ENCODE results near the gene CYP2U1. TPM values are rescaled to one million over a fixed set of nuclear protein-coding genes. Genes with fewer than 3 reads are reported as not detected.

CYP2U1 gene
- polyA plus RNA-seq, 1 of the 3 experiments (the other 2 are of a cell fraction): 2.0 TPM

GRCh38 chr4:107894138-107894603 is 37.2 kb upstream of the CYP2U1 start:
- 16% methylated on average over 6 of the region's 6 CpGs for WGBS (ENCODE audit: low lambda C conversion rate)
- H3K27me3 ChIP-seq (ENCODE audit: insufficient read depth): no peaks in the 10 kb centered on the region; the same call in 1 of the 2 replicates
- H3K27ac ChIP-seq (ENCODE audit: low read depth in 2 of 2, low read length in 1 of 2): no peak overlapping the region
- H3K4me2 ChIP-seq: no peak overlapping the region
- peaks cover 6% of the 10 kb centered on the region; the same call in 1 of the 2 replicates for H3K9me3 ChIP-seq
- no peaks in the 10 kb centered on the region for H3K9me2 ChIP-seq
- TF ChIP-seq NFIC (IDR thresholded peaks at IDR 0.05; ENCODE audit: borderline replicate concordance): no peak
- no peak for TF ChIP-seq MEF2A (IDR thresholded peaks at IDR 0.05; ENCODE audit: borderline replicate concordance, low read depth)
- no peak for TF ChIP-seq RCOR1 (IDR thresholded peaks at IDR 0.05; ENCODE audit: low read length)
- no peak for TF ChIP-seq USF1 (IDR thresholded peaks at IDR 0.05; ENCODE audit: borderline replicate concordance, low read depth)
- no peak for TF ChIP-seq SIN3A (IDR thresholded peaks at IDR 0.05; ENCODE audit: borderline replicate concordance, low read depth, low read length)
- TF ChIP-seq, protein P1, sequence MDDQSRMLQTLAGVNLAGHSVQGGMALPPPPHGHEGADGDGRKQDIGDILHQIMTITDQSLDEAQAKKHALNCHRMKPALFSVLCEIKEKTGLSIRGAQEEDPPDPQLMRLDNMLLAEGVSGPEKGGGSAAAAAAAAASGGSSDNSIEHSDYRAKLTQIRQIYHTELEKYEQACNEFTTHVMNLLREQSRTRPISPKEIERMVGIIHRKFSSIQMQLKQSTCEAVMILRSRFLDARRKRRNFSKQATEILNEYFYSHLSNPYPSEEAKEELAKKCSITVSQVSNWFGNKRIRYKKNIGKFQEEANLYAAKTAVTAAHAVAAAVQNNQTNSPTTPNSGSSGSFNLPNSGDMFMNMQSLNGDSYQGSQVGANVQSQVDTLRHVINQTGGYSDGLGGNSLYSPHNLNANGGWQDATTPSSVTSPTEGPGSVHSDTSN (IDR thresholded peaks at IDR 0.05): no peak
- no peak for TF ChIP-seq NRF1 (IDR thresholded peaks at IDR 0.05; ENCODE audit: low read depth, low read length)
- TF ChIP-seq GABPA (IDR thresholded peaks at IDR 0.05; ENCODE audit: low read depth): no peak
- no peak for TF ChIP-seq RXRA (IDR thresholded peaks at IDR 0.05; ENCODE audit: borderline replicate concordance, low read depth)
- TF ChIP-seq, protein P2, sequence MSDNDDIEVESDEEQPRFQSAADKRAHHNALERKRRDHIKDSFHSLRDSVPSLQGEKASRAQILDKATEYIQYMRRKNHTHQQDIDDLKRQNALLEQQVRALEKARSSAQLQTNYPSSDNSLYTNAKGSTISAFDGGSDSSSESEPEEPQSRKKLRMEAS (IDR thresholded peaks at IDR 0.05; ENCODE audit: low read depth): no peak
- no peak for TF ChIP-seq GATA2 (CRISPR knock-in tag; IDR thresholded peaks at IDR 0.05)
- TF ChIP-seq YY1 (IDR thresholded peaks at IDR 0.05; ENCODE audit: low read depth): no peak
- no peaks in the 10 kb centered on the region for H3K36me3 ChIP-seq (replicated peaks in 1 of 2; ENCODE audit: control insufficient read depth in 1 of 2, insufficient read depth in 2 of 2, low read length in 1 of 2)
- POLR2A ChIA-PET: no interaction called here
- no peaks in the 10 kb centered on the region for H4K20me1 ChIP-seq (ENCODE audit: insufficient read depth)
- H3K79me2 ChIP-seq (ENCODE audit: insufficient read depth): no peaks in the 10 kb centered on the region
- DNase-seq: no peak
- no peak overlapping the region for H3K4me3 ChIP-seq (ENCODE audit: low read depth in 2 of 2, low read length in 1 of 2)
- CTCF ChIA-PET: interaction anchor here (1.1 to 1.3 kb wide), 3 partner anchors 19 to 160 kb away, joined by 3 read pairs; no protein-coding TSS in a partner anchor
- peaks cover 8% of the 10 kb centered on the region for H3F3A ChIP-seq (replicated peaks; ENCODE audit: insufficient read depth)
- H3K9ac ChIP-seq: no peak overlapping the region
- H3K4me1 ChIP-seq (ENCODE audit: control insufficient read depth in 1 of 2, insufficient read depth in 2 of 2, low read depth in 1 of 2, low read length in 1 of 2): peaks cover 0 to 2% of the 10 kb centered on the region in 2 experiments; a peak in 1 of 4 replicates
- no peak overlapping the region for H2AFZ ChIP-seq (ENCODE audit: low read depth)

DNA sequence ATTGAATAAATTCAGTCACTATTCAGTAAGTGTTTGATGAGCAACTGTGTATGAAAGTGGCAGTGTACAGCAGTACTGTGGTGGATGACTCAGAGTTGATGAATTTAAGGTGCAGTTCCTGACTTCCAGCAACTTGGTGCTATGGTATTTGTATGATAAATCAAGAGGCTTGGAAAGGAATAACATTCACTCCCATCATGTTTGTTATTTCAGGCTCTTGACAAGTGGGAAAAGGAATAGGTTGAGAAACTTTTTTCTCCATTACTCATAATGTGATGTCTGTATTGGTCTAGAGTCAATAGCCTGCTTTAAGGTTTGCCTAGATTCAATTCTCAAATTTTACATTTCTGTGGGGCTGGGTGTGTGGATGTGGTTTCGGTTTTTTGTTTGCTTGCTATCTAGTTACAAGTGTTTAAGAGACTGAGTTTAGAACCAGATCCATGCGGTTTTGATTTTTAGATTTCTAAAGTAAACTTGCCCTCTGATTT is 35.1 kb upstream of the CYP2U1 start:
- Histone ChIP-seq H3K4me2 (no peak overlapping the region; the same call in 1 of the 2 replicates), H3K27ac (ENCODE audit: low read depth in 2 of 2, low read length in 1 of 2) (peak overlapping the region; percentile 25 to 60; a peak in 1 of 4 replicates), H3K9ac (no peak overlapping the region), H3K79me2 (ENCODE audit: insufficient read depth) (no peaks in the 10 kb centered on the region), H2AFZ (ENCODE audit: low read depth) (no peak overlapping the region), H3F3A (replicated peaks; ENCODE audit: insufficient read depth) (peaks cover 8% of the 10 kb centered on the region), H3K9me3 (no peaks in the 10 kb centered on the region), H3K4me3 (ENCODE audit: low read depth in 2 of 2, low read length in 1 of 2) (no peak overlapping the region), H3K27me3 (ENCODE audit: insufficient read depth) (no peaks in the 10 kb centered on the region; the same call in none of the 2 replicates), H3K9me2 (no peaks in the 10 kb centered on the region), H3K4me1 (ENCODE audit: control insufficient read depth in 1 of 2, insufficient read depth in 2 of 2, low read depth in 1 of 2, low read length in 1 of 2) (peaks cover 0 to 2% of the 10 kb centered on the region in 2 experiments; a peak in 1 of 4 replicates), H4K20me1 (ENCODE audit: insufficient read depth) (no peaks in the 10 kb centered on the region), H3K36me3 (replicated peaks in 1 of 2; ENCODE audit: control insufficient read depth in 1 of 2, insufficient read depth in 2 of 2, low read length in 1 of 2) (no peaks in the 10 kb centered on the region)
- CTCF ChIA-PET: interaction anchor here (0.6 to 1.8 kb wide), 3 partner anchors 10 to 16 kb away, joined by 3 to 5 read pairs (median 3); no protein-coding TSS in a partner anchor
- WGBS (ENCODE audit: low lambda C conversion rate): 0% methylated on average over 2 of the region's 2 CpGs
- no peak for DNase-seq
- POLR2A ChIA-PET: no interaction called here
- TF ChIP-seq YY1 (IDR thresholded peaks at IDR 0.05; ENCODE audit: low read depth) (no peak), ZBTB33 (IDR thresholded peaks at IDR 0.05; ENCODE audit: borderline replicate concordance, low read depth) (no peak), FOXJ3 (CRISPR knock-in tag; IDR thresholded peaks at IDR 0.05) (no peak), FOSL2 (IDR thresholded peaks at IDR 0.05; ENCODE audit: borderline replicate concordance, low read depth) (peak; percentile 39; the same call in 1 of the 2 replicates), TAF1 (IDR thresholded peaks at IDR 0.05; ENCODE audit: borderline replicate concordance, low read depth, low read length) (no peak), RFX5 (IDR thresholded peaks at IDR 0.05; ENCODE audit: low read length) (no peak), JUND (IDR thresholded peaks at IDR 0.05) (peak; percentile 29; the same call in 1 of the 2 replicates), GATA2 (CRISPR knock-in tag; IDR thresholded peaks at IDR 0.05) (no peak), MEF2A (IDR thresholded peaks at IDR 0.05; ENCODE audit: borderline replicate concordance, low read depth) (no peak), TCF12 (IDR thresholded peaks at IDR 0.05) (peak; percentile 24; the same call in 1 of the 2 replicates), GABPA (IDR thresholded peaks at IDR 0.05; ENCODE audit: low read depth) (no peak), SMC3 (IDR thresholded peaks at IDR 0.05; ENCODE audit: low read depth, low read length) (no peak), ELF1 (IDR thresholded peaks at IDR 0.05) (no peak), RAD21 (IDR thresholded peaks at IDR 0.05; ENCODE audit: low read length) (no peak), SIN3A (IDR thresholded peaks at IDR 0.05; ENCODE audit: borderline replicate concordance, low read depth, low read length) (no peak), USF1 (IDR thresholded peaks at IDR 0.05; ENCODE audit: borderline replicate concordance, low read depth) (no peak)
- TF ChIP-seq, protein P2 (IDR thresholded peaks at IDR 0.05; ENCODE audit: low read depth): no peak
